CD14-positive monocyte (primary cell): ENCODE data around the gene DCPS. TPM values are rescaled to one million over a fixed set of nuclear protein-coding genes. Genes with fewer than 3 reads are reported as not detected.

ENCODE experiments used
- DNase-seq, 3 donors: peaks; one replicate each; pipeline ENCODE4 v3.0.0-alpha.2; 2011 to 2022
- H2AFZ ChIP-seq: 2 replicates; pipeline ENCODE4 v1.6.0; 2012; ENCODE audit warnings: mild to moderate bottlenecking, low read depth, low read length, inconsistent platforms; ENCODE audit not compliant: insufficient read depth, poor library complexity, severe bottlenecking
- H3K27ac ChIP-seq, 2 donors: 1 replicate in 1 of 2; 2 replicates in 1 of 2; pipeline ENCODE4 v1.5.1; 2012 to 2013; ENCODE audit warnings: low read length in 2 of 2, control low read depth in 1 of 2, inconsistent platforms in 1 of 2, low read depth in 1 of 2, mild to moderate bottlenecking in 1 of 2
- H3K27me3 ChIP-seq, 2 donors: one replicate each; pipeline versions ENCODE4 v1.6.0 to v1.6.1; 2011 to 2013; ENCODE audit warnings: low read length in 2 of 2; ENCODE audit not compliant: control insufficient read depth in 2 of 2, insufficient read depth in 2 of 2
- H3K36me3 ChIP-seq, 2 donors: replicated peaks in 1 of 2; 1 replicate in 1 of 2; 2 replicates in 1 of 2; pipeline versions ENCODE4 v1.5.1 to v1.6.1; 2012 to 2013; ENCODE audit warnings: low read length in 2 of 2, control low read depth in 1 of 2, inconsistent platforms in 1 of 2, mild to moderate bottlenecking in 1 of 2; ENCODE audit not compliant: insufficient read depth in 2 of 2, control insufficient read depth in 1 of 2
- H3K4me1 ChIP-seq, 2 donors: 1 replicate in 1 of 2; 2 replicates in 1 of 2; pipeline versions ENCODE4 v1.5.1 to v1.6.1; 2012 to 2013; ENCODE audit warnings: low read length in 2 of 2, control low read depth in 1 of 2, inconsistent platforms in 1 of 2, mild to moderate bottlenecking in 1 of 2, moderate library complexity in 1 of 2; ENCODE audit not compliant: insufficient read depth in 2 of 2, control insufficient read depth in 1 of 2
- H3K4me2 ChIP-seq: replicated peaks from 2 replicates; pipeline ENCODE3; 2012; ENCODE audit warnings: low read length, moderate library complexity, mild to moderate bottlenecking; ENCODE audit not compliant: poor library complexity, severe bottlenecking; ENCODE audit errors: extremely low read depth
- H3K4me3 ChIP-seq, 3 experiments: fragments of 200-600 bp in 1 of 3; sonication (generic) in 1 of 3; replicated peaks in 1 of 3; 1 replicate in 2 of 3; 2 replicates in 1 of 3; pipeline ENCODE4 v1.5.1; 2011 to 2013; ENCODE audit warnings: low read length in 3 of 3, mild to moderate bottlenecking in 3 of 3, control low read depth in 2 of 3, low read depth in 2 of 3, inconsistent platforms in 1 of 3, moderate library complexity in 1 of 3
- H3K79me2 ChIP-seq: 2 replicates; pipeline ENCODE4 v1.6.0; 2012; ENCODE audit warnings: mild to moderate bottlenecking, control low read depth, inconsistent platforms, low read length, moderate library complexity; ENCODE audit not compliant: insufficient read depth
- H3K9ac ChIP-seq: 2 replicates; pipeline ENCODE4 v1.6.0; 2017; ENCODE audit warnings: low read length, mild to moderate bottlenecking; ENCODE audit not compliant: insufficient read depth, poor library complexity, severe bottlenecking
- H3K9me3 ChIP-seq, 2 donors: replicated peaks in 1 of 2; 1 replicate in 1 of 2; 2 replicates in 1 of 2; pipeline versions ENCODE4 v1.5.1 to v1.6.1; 2012 to 2013; ENCODE audit warnings: low read length in 2 of 2, control low read depth in 1 of 2; ENCODE audit not compliant: control insufficient read depth in 1 of 2, insufficient read depth in 1 of 2
- H4K20me1 ChIP-seq: 2 replicates; pipeline ENCODE4 v1.6.0; 2012; ENCODE audit warnings: mild to moderate bottlenecking, low read length, control low read depth, moderate library complexity; ENCODE audit not compliant: insufficient read depth
- H3K27ac Mint-ChIP-seq, 7 donors: one replicate each; pipeline ENCODE4 v1.8.0; 2020; ENCODE audit warnings: mild to moderate bottlenecking in 7 of 7, mixed read lengths in 7 of 7, moderate library complexity in 6 of 7, inconsistent platforms in 2 of 7
- H3K27me3 Mint-ChIP-seq, 3 donors: one replicate each; pipeline ENCODE4 v1.8.0; 2021 to 2022; ENCODE audit warnings: low read depth in 3 of 3, mild to moderate bottlenecking in 3 of 3, mixed read lengths in 3 of 3, moderate library complexity in 3 of 3, inconsistent platforms in 1 of 3
- H3K36me3 Mint-ChIP-seq, 2 donors: one replicate each; pipeline ENCODE4 v1.8.0; 2020; ENCODE audit warnings: mixed read lengths in 2 of 2, inconsistent platforms in 1 of 2, mild to moderate bottlenecking in 1 of 2
- H3K4me1 Mint-ChIP-seq: one replicate; pipeline ENCODE4 v1.8.0; 2020; ENCODE audit warnings: mild to moderate bottlenecking, mixed read lengths
- H3K4me3 Mint-ChIP-seq, 2 donors: one replicate each; pipeline ENCODE4 v1.8.0; 2020; ENCODE audit warnings: mild to moderate bottlenecking in 2 of 2, mixed read lengths in 2 of 2, moderate library complexity in 1 of 2
- H3K9me3 Mint-ChIP-seq, 7 donors: one replicate each; pipeline ENCODE4 v1.8.0; 2020 to 2022; ENCODE audit warnings: mixed read lengths in 7 of 7, mild to moderate bottlenecking in 6 of 7, moderate library complexity in 6 of 7, inconsistent platforms in 2 of 7
- CTCF ChIP-seq: fragments of 200-600 bp; IDR thresholded peaks from one replicate; pipeline ENCODE4 v1.8.0; 2022; ENCODE audit warnings: antibody characterized with exemption, mild to moderate bottlenecking
- WGBS: methylation state at CpG from one replicate; pipeline ENCODE4 v1.1.5; 2013; ENCODE audit warnings: missing lambda C conversion rate; ENCODE audit not compliant: insufficient coverage; 5-methylcytosine and 5-hydroxymethylcytosine counted together
- intact Hi-C, 2 donors: fragments of 100-400 bp; cut with micrococcal nuclease; formaldehyde crosslinking; loops; one replicate each; pipeline versions ENCODE4 v1.15.0 to v1.15.1; 2023
- polyA plus RNA-seq, 3 donors: library from polyadenylated mRNA; depleted of rRNA in 1 of 3; unstranded in 2 of 3; stranded (reverse) in 1 of 3; fragments of 300-500 nt in 2 of 3; fragments of >200 nt in 1 of 3; fragmentation: Illumina TruSeq in 2 of 3; gene quantifications; 1 replicate in 2 of 3; 2 replicates in 1 of 3; pipeline ENCODE4 v1.2.3, GENCODE V29; 2012 to 2021

DCPS gene
- polyA plus RNA-seq, 3 donors, result 26.3 to 30.7 (median 30.4) TPM

GRCh38 chr11:126288237-126288636 is 15.6 kb upstream of the DCPS start:
- H3K4me2 ChIP-seq, result no peak overlapping the region
- Mint-ChIP-seq H3K27me3 (peaks cover 0 to 1% (median 0%) of the 10 kb centered on the region in 3 donors), H3K9me3 (peaks cover 0 to 2% (median 0%) of the 10 kb centered on the region in 7 donors), H3K4me3 (no peak overlapping the region), H3K4me1 (peaks cover 23% of the 10 kb centered on the region), H3K36me3 (peaks cover 49 to 58% of the 10 kb centered on the region in 2 donors), H3K27ac (peak overlapping the region in 1 of 7 donors; percentile 10)
- DNase-seq, result no peak
- WGBS, result 89% methylated on average over 4 of the region's 6 CpGs
- peaks cover 54% of the 10 kb centered on the region for H4K20me1 ChIP-seq
- no peaks in the 10 kb centered on the region for H3K27me3 ChIP-seq
- no peak overlapping the region for H2AFZ ChIP-seq
- no peak for TF ChIP-seq CTCF
- peaks cover 46 to 64% of the 10 kb centered on the region in 2 donors for H3K36me3 ChIP-seq
- H3K27ac ChIP-seq, result no peak overlapping the region
- no peak overlapping the region for H3K4me3 ChIP-seq
- peaks cover 56% of the 10 kb centered on the region for H3K79me2 ChIP-seq
- no peak overlapping the region for H3K9ac ChIP-seq
- peaks cover 19 to 24% of the 10 kb centered on the region in 2 donors for H3K4me1 ChIP-seq
- intact Hi-C loops, result no loop called here
- no peaks in the 10 kb centered on the region for H3K9me3 ChIP-seq

- Histone ChIP-seq H2AFZ (no peak overlapping the region), H3K9ac (no peak overlapping the region), H3K79me2 (peaks cover 34% of the 10 kb centered on the region), H3K27ac (peak overlapping the region in 1 of 2 donors; percentile 12), H4K20me1 (peaks cover 51% of the 10 kb centered on the region), H3K4me1 (peaks cover 0 to 7% of the 10 kb centered on the region in 2 donors), H3K36me3 (peaks cover 62 to 77% of the 10 kb centered on the region in 2 donors), H3K4me3 (no peak overlapping the region), H3K27me3 (no peaks in the 10 kb centered on the region), H3K9me3 (no peaks in the 10 kb centered on the region), H3K4me2 (no peak overlapping the region)
- WGBS, result 100% methylated on average over 12 of the region's 12 CpGs
- Mint-ChIP-seq H3K9me3 (no peaks in the 10 kb centered on the region), H3K36me3 (peaks cover 64 to 83% of the 10 kb centered on the region in 2 donors), H3K4me1 (peaks cover 10% of the 10 kb centered on the region), H3K27ac (peak overlapping the region in 2 of 7 donors; percentile 26 to 77), H3K4me3 (no peak overlapping the region), H3K27me3 (no peaks in the 10 kb centered on the region)
- no peak for DNase-seq
- TF ChIP-seq CTCF, result no peak
- intact Hi-C loops, result no loop called here
These were observed 13.0 kb upstream of the DCPS start for GRCh38 chr11:126290887-126291286.
